ENCODE data around the gene CLDN11.

CLDN11 gene

DNA sequence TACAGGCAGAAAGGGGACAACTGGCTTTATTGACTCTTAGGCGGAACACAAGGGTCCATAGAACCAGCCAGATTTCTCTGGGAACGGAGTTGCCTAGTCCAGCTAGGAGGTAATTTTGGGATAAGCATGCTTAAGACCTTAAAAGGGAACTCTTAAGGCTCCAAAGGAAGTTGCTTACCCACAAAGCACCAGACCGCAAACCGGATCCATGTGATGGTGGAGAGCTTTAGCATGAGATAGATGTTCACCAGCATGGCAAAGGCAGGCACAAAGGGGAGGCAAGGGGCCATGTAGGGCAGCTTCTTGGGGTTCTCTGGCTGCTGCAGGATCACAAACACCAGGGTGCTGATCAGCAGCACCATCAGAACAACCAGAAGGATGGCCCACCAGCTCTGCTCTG, 61.4 kb downstream of the CLDN11 start:
- H3K36me3 ChIP-seq (ENCODE audit: control insufficient read depth, insufficient read depth, low read length), result no peaks in the 10 kb centered on the region
- peaks cover 21% of the 10 kb centered on the region for H3K27me3 ChIP-seq (ENCODE audit: control insufficient read depth, insufficient read depth, low read length)
- no peaks in the 10 kb centered on the region for H3K9me3 ChIP-seq (ENCODE audit: control insufficient read depth, low read length)
- no peak overlapping the region for H3K9ac ChIP-seq (ENCODE audit: low read length)
- no peaks in the 10 kb centered on the region for H3K4me1 ChIP-seq (ENCODE audit: control insufficient read depth, insufficient read depth, low read length)
- no peak overlapping the region for H3K4me3 ChIP-seq (ENCODE audit: low read length)

DNA sequence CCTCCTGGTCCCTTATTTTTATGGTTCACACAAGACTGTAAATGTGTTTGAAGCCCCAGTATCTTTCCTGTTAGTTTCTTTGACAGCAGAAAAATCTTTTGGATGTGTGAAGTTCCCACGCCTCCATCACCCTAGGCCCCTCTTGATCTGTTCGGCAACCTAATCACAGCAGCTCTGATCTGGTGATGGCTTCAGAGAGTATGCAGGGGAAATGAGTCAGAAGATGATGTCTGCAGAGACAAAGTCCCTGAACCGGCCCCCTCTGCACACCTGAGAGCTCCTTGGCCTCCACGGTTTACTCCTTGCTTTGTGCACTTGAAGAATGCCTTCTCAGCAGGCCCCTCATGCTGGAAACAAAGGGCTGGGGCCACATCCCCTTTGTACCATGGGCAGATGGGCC, 63.5 kb downstream of the CLDN11 start:
- H3K27me3 ChIP-seq (ENCODE audit: control insufficient read depth, insufficient read depth, low read length), result peaks cover 18% of the 10 kb centered on the region
- H3K36me3 ChIP-seq (ENCODE audit: control insufficient read depth, insufficient read depth, low read length), result no peaks in the 10 kb centered on the region
- no peak overlapping the region for H3K9ac ChIP-seq (ENCODE audit: low read length)
- H3K4me3 ChIP-seq (ENCODE audit: low read length), result no peak overlapping the region
- H3K4me1 ChIP-seq (ENCODE audit: control insufficient read depth, insufficient read depth, low read length), result no peaks in the 10 kb centered on the region
- no peaks in the 10 kb centered on the region for H3K9me3 ChIP-seq (ENCODE audit: control insufficient read depth, low read length)

DNA sequence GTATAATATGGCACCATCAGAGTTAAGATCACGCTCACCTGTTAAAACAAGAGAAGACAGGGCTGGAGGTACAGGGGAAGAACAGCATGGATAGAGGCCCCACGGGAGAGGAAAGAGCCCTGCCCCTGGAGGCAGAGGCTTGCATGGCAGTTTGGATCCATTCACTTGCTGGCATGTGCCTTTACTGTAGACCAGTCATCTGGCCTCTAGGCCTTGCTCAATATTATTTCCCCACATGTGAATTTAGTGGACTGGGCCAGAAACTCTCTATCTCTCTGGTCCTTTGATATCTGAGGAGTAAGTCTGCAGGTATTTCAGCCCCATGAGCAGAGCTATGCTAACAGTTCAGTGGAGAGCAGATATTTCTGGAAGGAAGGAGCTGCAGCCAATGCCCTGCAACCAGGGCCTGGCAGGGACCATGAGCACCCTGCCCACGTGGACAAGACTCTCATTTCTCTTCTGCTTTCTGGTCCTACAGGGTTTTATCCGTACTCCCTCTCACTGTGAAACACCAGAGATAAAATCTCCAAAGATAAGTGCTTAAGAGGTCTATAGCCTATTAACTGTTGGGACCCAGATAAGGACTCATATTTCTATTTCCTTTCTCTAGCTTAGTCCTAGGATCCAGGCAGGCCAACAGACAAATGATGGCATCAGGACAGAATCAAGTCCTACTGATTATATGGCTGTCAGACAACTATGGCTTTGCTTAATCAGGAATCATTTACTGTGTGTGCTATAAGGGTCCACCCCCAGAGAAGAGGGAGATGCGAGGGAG, 65.0 kb downstream of the CLDN11 start:
- H3K4me3 ChIP-seq (ENCODE audit: low read length), result no peak overlapping the region
- H3K9me3 ChIP-seq (ENCODE audit: control insufficient read depth, low read length), result no peaks in the 10 kb centered on the region
- H3K36me3 ChIP-seq (ENCODE audit: control insufficient read depth, insufficient read depth, low read length), result no peaks in the 10 kb centered on the region
- no peaks in the 10 kb centered on the region for H3K4me1 ChIP-seq (ENCODE audit: control insufficient read depth, insufficient read depth, low read length)
- no peak overlapping the region for H3K9ac ChIP-seq (ENCODE audit: low read length)
- H3K27me3 ChIP-seq (ENCODE audit: control insufficient read depth, insufficient read depth, low read length), result peaks cover 21% of the 10 kb centered on the region
